Adrenal gland (tissue), 12 donors: Measurements from ENCODE around the gene PTPRN2. TPM values are rescaled to one million over a fixed set of nuclear protein-coding genes. Genes with fewer than 3 reads are reported as not detected.

Experiments
- DNase-seq, 7 donors: peaks; one replicate each; pipeline ENCODE4 v3.0.0-alpha.2; 2019 to 2020
- H3K27ac ChIP-seq, 5 donors: fragments of 200-600 bp; sonication (generic) in 4 of 5; 1 replicate in 3 of 5; 2 replicates in 2 of 5; pipeline versions ENCODE4 v1.5.1 to v1.8.0; 2016 to 2020; ENCODE audit warnings: mild to moderate bottlenecking in 1 of 5
- H3K27me3 ChIP-seq: fragments of 200-600 bp; 2 replicates; pipeline ENCODE4 v1.8.0; 2021
- H3K36me3 ChIP-seq, 2 donors: fragments of 200-600 bp; replicated peaks in 1 of 2; 1 replicate in 1 of 2; 2 replicates in 1 of 2; pipeline versions ENCODE4 v1.5.1 to v1.8.0; 2018 to 2022
- H3K4me1 ChIP-seq, 2 donors: fragments of 200-600 bp; replicated peaks in 1 of 2; 1 replicate in 1 of 2; 2 replicates in 1 of 2; pipeline versions ENCODE4 v1.5.1 to v1.8.0; 2018 to 2021
- H3K4me3 ChIP-seq, 4 donors: fragments of 200-600 bp; sonication (generic) in 3 of 4; one replicate each; pipeline ENCODE4 v1.5.1; 2016 to 2018
- H3K9me3 ChIP-seq, 3 donors: fragments of 200-600 bp; sonication (generic) in 1 of 3; replicated peaks in 1 of 3; 1 replicate in 2 of 3; 2 replicates in 1 of 3; pipeline versions ENCODE4 v1.5.1 to v1.8.0; 2016 to 2021
- CTCF ChIP-seq, 6 experiments: fragments of 450-650 bp in 4 of 6; fragments of 200-600 bp in 2 of 6; sonication (generic) in 1 of 6; IDR thresholded peaks; 1 replicate in 5 of 6; 2 replicates in 1 of 6; pipeline versions ENCODE4 v1.5.1 to v1.8.0; 2016 to 2021; ENCODE audit warnings: antibody characterized with exemption in 6 of 6, mild to moderate bottlenecking in 2 of 6, moderate library complexity in 1 of 6
- POLR2A ChIP-seq, 2 donors: fragments of 450-650 bp; IDR thresholded peaks; one replicate each; pipeline ENCODE4 v1.6.1; 2017; ENCODE audit warnings: antibody characterized with exemption in 2 of 2, mild to moderate bottlenecking in 2 of 2, moderate library complexity in 1 of 2
- WGBS, 4 donors: extraction: QIAGEN DNeasy Blood & Tissue Kit in 2 of 4; methylation state at CpG; one replicate each; pipeline versions ENCODE4 v1.1.5 to v1.1.7; 2013 to 2017; 5-methylcytosine and 5-hydroxymethylcytosine counted together
- intact Hi-C, 2 donors: fragments of 100-400 bp; cut with DNase I; formaldehyde crosslinking; loops; one replicate each; pipeline versions ENCODE4 v1.14.1 to v1.15.0; 2022 to 2023
- polyA plus RNA-seq, 3 donors: library from polyadenylated mRNA; stranded (reverse); fragments of 200-250 nt in 2 of 3; fragments of 350-450 nt in 1 of 3; fragmentation: Illumina TruSeq in 1 of 3; extraction: RNeasy Lipid Tissue Mini Kit (QIAGEN cat#74804) in 1 of 3; gene quantifications; one replicate each; pipeline ENCODE4 v1.2.3, GENCODE V29; 2013 to 2014
- total RNA-seq, 9 donors: library from RNA; depleted of rRNA in 4 of 9; stranded (reverse); fragments of >200 nt in 4 of 9; fragments of 120-200 nt in 1 of 9; fragmentation: NEBNext Ultra II Directional in 1 of 9; extraction: Animal tissue kit (Norgen Biotek cat#: 25700) in 1 of 9; gene quantifications; one replicate each; pipeline versions ENCODE4 v1.1.0 to v1.2.4, GENCODE V29; 2013 to 2023
- donor health status: healthy with polysubstance abuse.
- donor health status: Bipolar disorder and iron deficiency.
- donor health status: DM: yes; HTN: yes; CAD: no.
- donor health status: DM: no; HTN: no; CAD: no.
- donor health status: DM: no; HTN: no; CAD: no.
- donor health status: DM: yes; HTN: yes; CAD: no.

The PTPRN2 gene
- total and polyA plus RNA-seq, 12 donors = 2.2 to 16.2 (median 3.4) TPM

GRCh38 chr7:157718303-157719007 lies 869.2 kb downstream of the PTPRN2 start:
- no peak for DNase-seq

GRCh38 chr7:157717211-157718174 lies 870.1 kb downstream of the PTPRN2 start:
- TF ChIP-seq CTCF (IDR thresholded peaks at IDR 0.05) = no peak
- TF ChIP-seq POLR2A (IDR thresholded peaks at IDR 0.05) = no peak
- Histone ChIP-seq H3K27me3 (no peaks in the 10 kb centered on the region), H3K4me3 (no peak overlapping the region), H3K27ac (no peak overlapping the region), H3K36me3 (no peaks in the 10 kb centered on the region), H3K4me1 (no peaks in the 10 kb centered on the region), H3K9me3 (no peaks in the 10 kb centered on the region)
- DNase-seq = no peak
- 87 to 88% (median 88%) methylated on average over 25 to 31 of the region's 31 CpGs for WGBS, 4 donors
- intact Hi-C loops = no loop called here

More at GRCh38 chr7:157718303-157719007, 869.2 kb downstream of the PTPRN2 start:
- Histone ChIP-seq H3K27me3 (no peaks in the 10 kb centered on the region), H3K27ac (no peak overlapping the region), H3K4me3 (no peak overlapping the region), H3K9me3 (no peaks in the 10 kb centered on the region), H3K36me3 (no peaks in the 10 kb centered on the region), H3K4me1 (no peaks in the 10 kb centered on the region)
- 73 to 81% (median 79%) methylated on average over 17 to 27 of the region's 27 CpGs for whole genome bisulfite sequencing, 4 donors
- TF ChIP-seq CTCF (IDR thresholded peaks at IDR 0.05) (no peak), POLR2A (IDR thresholded peaks at IDR 0.05) (no peak)
- intact Hi-C loops = no loop called here

GRCh38 chr7:157715938-157716280 lies 871.7 kb downstream of the PTPRN2 start:
- H3K4me3 ChIP-seq = no peak overlapping the region
- no peak for DNase-seq
- no peaks in the 10 kb centered on the region for H3K9me3 ChIP-seq
- no peak overlapping the region for H3K27ac ChIP-seq
- intact Hi-C loops = no loop called here
- H3K4me1 ChIP-seq = no peaks in the 10 kb centered on the region
- WGBS, 4 donors = 51 to 77% (median 67%) methylated on average over 4 to 8 of the region's 8 CpGs
- no peaks in the 10 kb centered on the region for H3K27me3 ChIP-seq
- no peaks in the 10 kb centered on the region for H3K36me3 ChIP-seq
- TF ChIP-seq POLR2A (IDR thresholded peaks at IDR 0.05) (no peak), CTCF (IDR thresholded peaks at IDR 0.05) (no peak)
